Ectodermal cell (in vitro differentiated cells): ENCODE results near the gene DRP2. TPM values are rescaled to one million over a fixed set of nuclear protein-coding genes. Genes with fewer than 3 reads are reported as not detected.
"Not testable (repeated sequence)": the region's sequence is repeated elsewhere in the genome, so short reads cannot be mapped to it uniquely, and the experiment has no call there.

Experiments used
- H3K27ac ChIP-seq: 2 replicates; pipeline ENCODE4 v1.7.0; 2013; ENCODE audit warnings: mild to moderate bottlenecking, low read depth, low read length; ENCODE audit not compliant: insufficient read depth, poor library complexity, severe bottlenecking
- H3K27me3 ChIP-seq: 2 replicates; pipeline ENCODE4 v1.7.0; 2013; ENCODE audit warnings: mild to moderate bottlenecking, low read length; ENCODE audit not compliant: insufficient read depth, control insufficient read depth, poor library complexity, severe bottlenecking
- H3K36me3 ChIP-seq: one replicate; pipeline ENCODE4 v1.7.0; 2013; ENCODE audit warnings: low read length; ENCODE audit not compliant: control insufficient read depth, insufficient read depth
- H3K4me1 ChIP-seq: one replicate; pipeline ENCODE4 v1.7.0; 2013; ENCODE audit warnings: low read length; ENCODE audit not compliant: control insufficient read depth, insufficient read depth
- H3K4me3 ChIP-seq: 2 replicates; pipeline ENCODE4 v1.7.0; 2013; ENCODE audit warnings: low read depth, low read length, control low read depth; ENCODE audit not compliant: insufficient read depth
- H3K9me3 ChIP-seq: 2 replicates; pipeline ENCODE4 v1.7.0; 2013; ENCODE audit warnings: mild to moderate bottlenecking, low read length, moderate library complexity; ENCODE audit not compliant: control insufficient read depth
- WGBS, 2 experiments: methylation state at CpG; one replicate each; pipeline ENCODE4 v1.1.7; 2013; ENCODE audit warnings: missing lambda C conversion rate in 2 of 2; 5-methylcytosine and 5-hydroxymethylcytosine counted together
- polyA plus RNA-seq, 4 experiments: library from polyadenylated mRNA; stranded (reverse); fragments of 50-300 nt; gene quantifications; one replicate each; pipeline ENCODE4 v1.2.3, GENCODE V29; 2013

The DRP2 gene
- polyA plus RNA-seq (2013, experiment 1 of 4): 1.9 TPM
- polyA plus RNA-seq (2013, experiment 2 of 4): 1.3 TPM
- 1.5 TPM for polyA plus RNA-seq (2013, experiment 3 of 4)
- 1.5 TPM for polyA plus RNA-seq (2013, experiment 4 of 4)

GRCh38 chrX:101219116-101219863 lies at the start of gene DRP2:
Gene DRP2, plus strand, starts transcription at chrX:101219786. Its CDS starts 11,862 bp downstream, at chrX:101231648.
- Histone ChIP-seq H3K27me3 (no peaks in the 10 kb centered on the region), H3K9me3 (no peaks in the 10 kb centered on the region), H3K4me3 (no peak within 1 kb of the TSS), H3K36me3 (no peaks in the 10 kb centered on the region), H3K27ac (no peak within 1 kb of the TSS), H3K4me1 (no peaks in the 10 kb centered on the region)
- 58 to 59% methylated on average over 5 to 6 of the region's 7 CpGs for WGBS, 2 experiments

DNA sequence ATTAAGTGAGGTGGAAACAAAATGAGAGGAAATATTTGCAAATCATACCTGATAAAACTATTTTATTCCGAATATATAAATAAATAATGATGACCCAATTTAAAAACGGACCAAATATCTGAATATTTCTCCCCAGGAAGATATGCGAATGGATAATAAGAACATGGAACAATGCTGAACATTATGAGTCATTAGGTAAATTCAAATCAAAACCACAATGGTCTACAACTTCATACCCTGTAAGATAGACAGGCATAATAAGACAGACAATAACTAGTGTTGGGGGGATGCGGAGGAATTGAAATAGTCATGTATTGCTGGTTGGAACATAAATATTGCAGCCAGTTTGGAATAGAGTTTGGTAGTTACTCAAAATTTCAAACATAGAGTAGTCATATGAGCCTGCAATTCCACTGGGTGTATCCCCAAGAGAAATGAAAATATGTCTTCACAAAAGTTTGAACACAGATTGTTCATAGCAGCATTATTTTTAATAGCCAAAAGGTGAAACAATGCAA lies 47.6 kb upstream of the DRP2 start:
- Histone ChIP-seq H3K27me3 (no peaks in the 10 kb centered on the region), H3K4me1 (no peaks in the 10 kb centered on the region), H3K9me3 (no peaks in the 10 kb centered on the region), H3K36me3 (no peaks in the 10 kb centered on the region), H3K27ac (no peak overlapping the region), H3K4me3 (no peak overlapping the region)
- 89 to 100% methylated on average over 1 to 3 of the region's 4 CpGs for WGBS, 2 experiments

- no peaks in the 10 kb centered on the region for H3K4me1 ChIP-seq
- H3K27me3 ChIP-seq: no peaks in the 10 kb centered on the region
- H3K9me3 ChIP-seq: no peaks in the 10 kb centered on the region
- H3K36me3 ChIP-seq: no peaks in the 10 kb centered on the region
- no peak overlapping the region for H3K27ac ChIP-seq
- H3K4me3 ChIP-seq: no peak overlapping the region
- 96 to 98% methylated on average over 3 of the region's 3 CpGs for WGBS, 2 experiments
Measured at GRCh38 chrX:101176439-101176838, 43.1 kb upstream of the DRP2 start.

DNA sequence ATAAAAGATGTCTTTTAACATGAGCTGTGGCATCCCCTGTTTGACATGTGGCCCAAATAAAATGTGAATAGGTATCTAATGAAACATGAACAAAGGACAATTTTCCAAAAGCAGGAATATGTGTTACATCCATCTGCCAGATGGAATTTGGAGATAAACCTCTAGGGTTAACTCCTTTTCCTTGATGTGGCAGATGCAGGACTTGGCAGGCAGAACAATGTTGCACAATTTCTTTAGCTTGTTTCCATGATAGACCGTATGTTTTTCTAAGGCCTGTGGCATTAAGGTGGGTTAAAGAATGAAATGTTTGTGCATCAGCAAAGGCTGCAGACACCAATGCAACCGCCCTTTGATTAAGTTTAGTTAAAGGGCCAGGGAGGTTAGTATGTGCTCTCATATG lies 34.7 kb upstream of the DRP2 start:
- H3K4me3 ChIP-seq, H3K9me3 ChIP-seq, H3K4me1 ChIP-seq, H3K27ac ChIP-seq, H3K27me3 ChIP-seq, H3K36me3 ChIP-seq: not testable (repeated sequence)
- WGBS, 2 experiments: 89 to 100% methylated on average over 2 of the region's 2 CpGs

- not testable (repeated sequence) for H3K4me3 ChIP-seq, H3K27me3 ChIP-seq, H3K36me3 ChIP-seq, H3K27ac ChIP-seq, H3K4me1 ChIP-seq, H3K9me3 ChIP-seq
- whole genome bisulfite sequencing, 2 experiments: 90 to 92% methylated on average over 5 of the region's 5 CpGs
Measured at GRCh38 chrX:101187961-101188360, 31.6 kb upstream of the DRP2 start.

- no peaks in the 10 kb centered on the region for H3K9me3 ChIP-seq
- H3K36me3 ChIP-seq: no peaks in the 10 kb centered on the region
- H3K4me3 ChIP-seq: no peak overlapping the region
- no peaks in the 10 kb centered on the region for H3K4me1 ChIP-seq
- no peak overlapping the region for H3K27ac ChIP-seq
- H3K27me3 ChIP-seq: no peaks in the 10 kb centered on the region
- 97 to 100% methylated on average over 1 of the region's 1 CpG for WGBS, 2 experiments
Measured at GRCh38 chrX:101190736-101191135, 28.9 kb upstream of the DRP2 start.

DNA sequence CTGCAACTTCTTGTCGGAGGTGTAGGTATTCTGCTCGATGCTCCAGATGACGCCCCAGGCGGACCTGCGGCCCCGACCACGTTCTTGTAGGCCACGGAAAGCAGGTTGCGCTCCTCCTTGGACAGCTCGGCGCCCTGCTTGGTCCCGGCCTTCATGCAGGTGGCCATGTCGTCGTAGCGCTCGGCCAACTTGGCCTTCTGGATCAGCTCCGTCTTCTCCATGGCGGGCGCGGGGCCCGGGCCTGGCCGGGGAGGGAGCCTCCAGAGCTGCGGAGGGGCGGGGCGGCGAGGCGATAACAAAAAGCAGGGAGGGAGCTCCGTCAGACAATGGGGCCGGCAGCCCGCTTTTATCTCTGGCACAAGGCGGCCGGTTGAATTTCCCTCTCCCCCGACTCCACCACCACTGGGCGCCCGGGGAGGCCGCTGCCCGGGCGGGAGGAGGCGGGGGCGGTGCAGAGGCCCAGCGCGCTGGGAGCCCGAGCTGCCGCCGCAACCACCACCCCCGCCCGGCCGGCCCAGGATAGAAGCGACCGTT lies 28.3 kb upstream of the DRP2 start:
- 10 to 11% methylated on average over 50 of the region's 50 CpGs for WGBS, 2 experiments
- Histone ChIP-seq H3K36me3 (no peaks in the 10 kb centered on the region), H3K27me3 (no peaks in the 10 kb centered on the region), H3K9me3 (no peaks in the 10 kb centered on the region), H3K4me1 (no peaks in the 10 kb centered on the region), H3K27ac (no peak overlapping the region), H3K4me3 (no peak overlapping the region)

GRCh38 chrX:101195442-101196173 lies 24.0 kb upstream of the DRP2 start:
- Histone ChIP-seq H3K27me3 (no peaks in the 10 kb centered on the region), H3K36me3 (no peaks in the 10 kb centered on the region), H3K9me3 (no peaks in the 10 kb centered on the region), H3K4me3 (no peak overlapping the region), H3K4me1 (no peaks in the 10 kb centered on the region), H3K27ac (no peak overlapping the region)
- 95 to 100% methylated on average over 1 to 3 of the region's 3 CpGs for WGBS, 2 experiments

GRCh38 chrX:101203761-101204351 lies 15.7 kb upstream of the DRP2 start:
- Histone ChIP-seq H3K4me3 (no peak overlapping the region), H3K9me3 (no peaks in the 10 kb centered on the region), H3K36me3 (no peaks in the 10 kb centered on the region), H3K27me3 (no peaks in the 10 kb centered on the region), H3K4me1 (no peaks in the 10 kb centered on the region), H3K27ac (no peak overlapping the region)
- 48 to 61% methylated on average over 2 of the region's 2 CpGs for WGBS, 2 experiments

- no peaks in the 10 kb centered on the region for H3K27me3 ChIP-seq
- H3K4me3 ChIP-seq: no peak overlapping the region
- H3K4me1 ChIP-seq: no peaks in the 10 kb centered on the region
- WGBS, 2 experiments: 51 to 71% methylated on average over 2 to 3 of the region's 3 CpGs
- H3K9me3 ChIP-seq: no peaks in the 10 kb centered on the region
- no peak overlapping the region for H3K27ac ChIP-seq
- H3K36me3 ChIP-seq: no peaks in the 10 kb centered on the region
Measured at GRCh38 chrX:101206471-101206870, 13.1 kb upstream of the DRP2 start.
